ENCODE results near the gene FAM221B.

- TF ChIP-seq POLR2A (IDR thresholded peaks at IDR 0.05; ENCODE audit: low read depth, low read length) (no peak), POLR2AphosphoS5 (IDR thresholded peaks at IDR 0.05; ENCODE audit: low read depth, low read length) (no peak)
These were observed 2.3 kb downstream of the FAM221B start for GRCh38 chr9:35826071-35826701.

All from GM12892 (cell line).